Coronary artery (tissue), 2 donors: Measurements from ENCODE around the gene BRMS1L.

Experiments used
- DNase-seq: peaks from one replicate; pipeline ENCODE4 v3.0.0-alpha.2; 2017; ENCODE audit warnings: low spot score
- H3K27ac ChIP-seq, 2 donors: fragments of 200-600 bp; sonication (generic); one replicate each; pipeline ENCODE4 v1.5.1; 2016 to 2019
- H3K4me3 ChIP-seq: fragments of 200-600 bp; sonication (generic); 2 replicates; pipeline ENCODE4 v1.5.1; 2016; ENCODE audit warnings: mild to moderate bottlenecking, moderate library complexity
- CTCF ChIP-seq: fragments of 200-600 bp; sonication (generic); IDR thresholded peaks from one replicate; pipeline ENCODE4 v1.5.1; 2019; ENCODE audit warnings: antibody characterized with exemption

The BRMS1L gene

GRCh38 chr14:35878272-35879150 lies 52.4 kb downstream of the BRMS1L start:
- DNase-seq: no peak
- Histone ChIP-seq H3K27ac (peak overlapping the region; percentile 24 to 52), H3K4me3 (no peak overlapping the region)
- TF ChIP-seq CTCF: no peak

GRCh38 chr14:35879151-35879648 lies 53.1 kb downstream of the BRMS1L start:
- TF ChIP-seq CTCF: no peak
- Histone ChIP-seq H3K4me3 (no peak overlapping the region), H3K27ac (peak overlapping the region; percentile 24 to 52)
- DNase-seq: no peak

GRCh38 chr14:35879654-35880249 lies 53.6 kb downstream of the BRMS1L start:
- peak; percentile 26 for TF ChIP-seq CTCF
- H3K4me3 ChIP-seq: no peak overlapping the region
- H3K27ac ChIP-seq: peak overlapping the region in 1 of 2 donors; percentile 24
- no peak for DNase-seq

- no peak for TF ChIP-seq CTCF
- Histone ChIP-seq H3K4me3 (no peak overlapping the region), H3K27ac (no peak overlapping the region)
- no peak for DNase-seq
Measured at GRCh38 chr14:35881280-35881679, 55.1 kb downstream of the BRMS1L start.

GRCh38 chr14:35883677-35884293 lies 57.6 kb downstream of the BRMS1L start:
- H3K4me3 ChIP-seq: no peak overlapping the region
- DNase-seq: no peak

GRCh38 chr14:35890308-35890707 lies 64.2 kb downstream of the BRMS1L start:
- Histone ChIP-seq H3K27ac (no peak overlapping the region), H3K4me3 (no peak overlapping the region)
- TF ChIP-seq CTCF: no peak
- no peak for DNase-seq

More at GRCh38 chr14:35883677-35884293, 57.6 kb downstream of the BRMS1L start:
- H3K27ac ChIP-seq: no peak overlapping the region
- TF ChIP-seq CTCF: no peak
